Vagina (tissue), 2 donors: ENCODE measurements around the gene KRT38. TPM values are rescaled to one million over a fixed set of nuclear protein-coding genes. Genes with fewer than 3 reads are reported as not detected.

Experiments used
- DNase-seq, 2 donors: peaks; one replicate each; pipeline ENCODE4 v3.0.0-alpha.2; 2017; ENCODE audit errors: extremely low spot score in 2 of 2
- H3K27ac ChIP-seq: fragments of 200-600 bp; sonication (generic); one replicate; pipeline ENCODE4 v1.5.1; 2019
- H3K27me3 ChIP-seq: fragments of 200-600 bp; sonication (generic); one replicate; pipeline ENCODE4 v1.5.1; 2019
- H3K36me3 ChIP-seq, 2 donors: fragments of 200-600 bp; sonication (generic); one replicate each; pipeline ENCODE4 v1.5.1; 2017 to 2019
- H3K4me1 ChIP-seq: fragments of 200-600 bp; sonication (generic); one replicate; pipeline ENCODE4 v1.5.1; 2019
- H3K4me3 ChIP-seq, 2 donors: fragments of 200-600 bp; sonication (generic); 1 replicate in 1 of 2; 2 replicates in 1 of 2; pipeline ENCODE4 v1.5.1; 2016 to 2019
- H3K9me3 ChIP-seq: fragments of 200-600 bp; sonication (generic); one replicate; pipeline ENCODE4 v1.5.1; 2019
- CTCF ChIP-seq, 3 experiments: fragments of 450-650 bp in 2 of 3; fragments of 200-600 bp in 1 of 3; sonication (generic) in 1 of 3; IDR thresholded peaks; one replicate each; pipeline ENCODE4 v1.5.1; 2017 to 2019; ENCODE audit warnings: antibody characterized with exemption in 3 of 3, mild to moderate bottlenecking in 2 of 3, moderate library complexity in 2 of 3
- POLR2A ChIP-seq, 2 donors: fragments of 450-650 bp; IDR thresholded peaks; one replicate each; pipeline ENCODE4 v1.6.1; 2017; ENCODE audit warnings: antibody characterized with exemption in 2 of 2, mild to moderate bottlenecking in 2 of 2, moderate library complexity in 2 of 2
- POLR2AphosphoS5 ChIP-seq, 2 donors: sonication (generic); formaldehyde crosslinking; IDR thresholded peaks; one replicate each; pipeline ENCODE4 v1.9.0; 2017; ENCODE audit warnings: antibody characterized with exemption in 2 of 2, mild to moderate bottlenecking in 2 of 2, low read depth in 1 of 2; ENCODE audit not compliant: insufficient read depth in 1 of 2
- intact Hi-C: fragments of 100-400 bp; cut with DNase I; formaldehyde crosslinking; loops from one replicate; pipeline ENCODE4 v1.15.1; 2023
- total RNA-seq: library from RNA; depleted of rRNA; stranded (reverse); fragments of >200 nt; gene quantifications from one replicate; pipeline ENCODE4 v1.2.3, GENCODE V29; 2016

KRT38 gene
- total RNA-seq, 1 donor from 2014 or later: not detected

- H3K36me3 ChIP-seq: no peaks in the 10 kb centered on the region
- TF ChIP-seq POLR2A (IDR thresholded peaks at IDR 0.05) (no peak), POLR2AphosphoS5 (IDR thresholded peaks at IDR 0.05; ENCODE audit: insufficient read depth in 1 of 2, low read depth in 1 of 2) (no peak), CTCF (IDR thresholded peaks at IDR 0.05) (no peak)
- no peak for DNase-seq
- H3K4me3 ChIP-seq: no peak overlapping the region
- H3K27me3 ChIP-seq: no peaks in the 10 kb centered on the region
- intact Hi-C loops: no loop called here
- H3K9me3 ChIP-seq: no peaks in the 10 kb centered on the region
- peaks cover 43% of the 10 kb centered on the region for H3K4me1 ChIP-seq
- no peak overlapping the region for H3K27ac ChIP-seq
Observed at GRCh38 chr17:41453066-41453465, 12.3 kb upstream of the KRT38 start.

GRCh38 chr17:41452281-41452680 is 11.5 kb upstream of the KRT38 start:
- Histone ChIP-seq H3K4me1 (peaks cover 36% of the 10 kb centered on the region), H3K9me3 (no peaks in the 10 kb centered on the region), H3K27me3 (no peaks in the 10 kb centered on the region), H3K36me3 (no peaks in the 10 kb centered on the region), H3K27ac (no peak overlapping the region), H3K4me3 (no peak overlapping the region)
- DNase-seq: peak in 1 of 2 donors; percentile 40
- TF ChIP-seq CTCF (IDR thresholded peaks at IDR 0.05) (no peak), POLR2A (IDR thresholded peaks at IDR 0.05) (no peak), POLR2AphosphoS5 (IDR thresholded peaks at IDR 0.05; ENCODE audit: insufficient read depth in 1 of 2, low read depth in 1 of 2) (no peak)
- intact Hi-C loops: no loop called here

GRCh38 chr17:41451154-41451728 is 10.5 kb upstream of the KRT38 start:
- Histone ChIP-seq H3K27ac (no peak overlapping the region), H3K4me3 (no peak overlapping the region), H3K27me3 (no peaks in the 10 kb centered on the region), H3K9me3 (no peaks in the 10 kb centered on the region), H3K4me1 (peaks cover 26% of the 10 kb centered on the region), H3K36me3 (no peaks in the 10 kb centered on the region)
- DNase-seq: no peak
- no peak for TF ChIP-seq CTCF (IDR thresholded peaks at IDR 0.05)
- no peak for TF ChIP-seq POLR2AphosphoS5 (IDR thresholded peaks at IDR 0.05; ENCODE audit: insufficient read depth in 1 of 2, low read depth in 1 of 2)
- no peak for TF ChIP-seq POLR2A (IDR thresholded peaks at IDR 0.05)
- intact Hi-C loops: no loop called here

- Histone ChIP-seq H3K27me3 (no peaks in the 10 kb centered on the region), H3K4me1 (peaks cover 10% of the 10 kb centered on the region), H3K9me3 (no peaks in the 10 kb centered on the region), H3K27ac (peak overlapping the region; percentile 13), H3K36me3 (no peaks in the 10 kb centered on the region), H3K4me3 (no peak overlapping the region)
- no peak for TF ChIP-seq CTCF (IDR thresholded peaks at IDR 0.05)
- no peak for TF ChIP-seq POLR2A (IDR thresholded peaks at IDR 0.05)
- no peak for TF ChIP-seq POLR2AphosphoS5 (IDR thresholded peaks at IDR 0.05; ENCODE audit: insufficient read depth in 1 of 2, low read depth in 1 of 2)
- DNase-seq: peak in 1 of 2 donors; percentile 74
- intact Hi-C loops: no loop called here
Observed at GRCh38 chr17:41449008-41449407, 8.2 kb upstream of the KRT38 start.

GRCh38 chr17:41448506-41448905 is 7.7 kb upstream of the KRT38 start:
- DNase-seq: peak in 1 of 2 donors; percentile 72
- H3K36me3 ChIP-seq: no peaks in the 10 kb centered on the region
- no peaks in the 10 kb centered on the region for H3K9me3 ChIP-seq
- intact Hi-C loops: no loop called here
- H3K4me1 ChIP-seq: peaks cover 10% of the 10 kb centered on the region
- peak overlapping the region; percentile 13 for H3K27ac ChIP-seq
- H3K4me3 ChIP-seq: no peak overlapping the region
- TF ChIP-seq POLR2AphosphoS5 (IDR thresholded peaks at IDR 0.05; ENCODE audit: insufficient read depth in 1 of 2, low read depth in 1 of 2) (no peak), CTCF (IDR thresholded peaks at IDR 0.05) (no peak), POLR2A (IDR thresholded peaks at IDR 0.05) (no peak)
- H3K27me3 ChIP-seq: no peaks in the 10 kb centered on the region
